Measurements from ENCODE around the gene GRIA1.

GRIA1 gene

DNA sequence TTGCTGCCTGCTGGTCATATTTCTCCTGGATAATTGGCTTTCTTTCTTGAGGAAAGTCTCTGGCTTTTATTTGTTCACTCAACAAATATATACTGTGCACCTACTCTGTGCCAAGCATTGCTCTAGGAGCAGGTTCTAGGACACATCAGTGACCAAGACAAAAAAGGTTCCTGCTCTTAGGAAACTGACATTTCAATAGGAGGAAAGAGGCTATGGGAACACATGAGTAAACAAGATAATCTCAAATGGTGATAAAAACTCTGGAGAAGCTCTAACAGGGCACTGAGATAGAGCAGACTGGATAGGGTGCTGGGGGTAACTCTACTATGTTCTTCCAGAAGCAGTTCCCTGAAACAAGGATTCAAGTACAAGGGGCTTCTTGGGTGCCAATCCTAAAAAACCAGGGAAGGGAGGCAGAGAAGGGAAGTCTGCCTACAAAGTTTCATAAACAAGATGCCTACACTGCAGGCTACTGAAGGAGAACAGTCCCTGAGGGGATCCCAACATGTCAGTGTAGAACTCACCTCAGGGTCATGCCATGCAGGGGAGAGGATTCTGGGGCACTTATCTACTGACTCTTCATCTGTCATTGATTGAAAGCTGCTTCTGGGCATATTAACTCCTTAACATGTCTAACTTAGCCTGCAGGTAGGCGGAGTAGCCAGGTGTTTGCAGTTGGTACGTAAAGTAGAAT, 181.3 kb downstream of the GRIA1 start:
- Histone ChIP-seq H3K4me1 (ENCODE audit: control insufficient read depth in 1 of 2, insufficient read depth in 2 of 2, low read length in 2 of 2) (no peaks in the 10 kb centered on the region), H3K27me3 (ENCODE audit: control insufficient read depth in 1 of 2, insufficient read depth in 2 of 2, low read length in 2 of 2) (no peaks in the 10 kb centered on the region), H3K27ac (ENCODE audit: low read depth, low read length) (no peak overlapping the region)

DNA sequence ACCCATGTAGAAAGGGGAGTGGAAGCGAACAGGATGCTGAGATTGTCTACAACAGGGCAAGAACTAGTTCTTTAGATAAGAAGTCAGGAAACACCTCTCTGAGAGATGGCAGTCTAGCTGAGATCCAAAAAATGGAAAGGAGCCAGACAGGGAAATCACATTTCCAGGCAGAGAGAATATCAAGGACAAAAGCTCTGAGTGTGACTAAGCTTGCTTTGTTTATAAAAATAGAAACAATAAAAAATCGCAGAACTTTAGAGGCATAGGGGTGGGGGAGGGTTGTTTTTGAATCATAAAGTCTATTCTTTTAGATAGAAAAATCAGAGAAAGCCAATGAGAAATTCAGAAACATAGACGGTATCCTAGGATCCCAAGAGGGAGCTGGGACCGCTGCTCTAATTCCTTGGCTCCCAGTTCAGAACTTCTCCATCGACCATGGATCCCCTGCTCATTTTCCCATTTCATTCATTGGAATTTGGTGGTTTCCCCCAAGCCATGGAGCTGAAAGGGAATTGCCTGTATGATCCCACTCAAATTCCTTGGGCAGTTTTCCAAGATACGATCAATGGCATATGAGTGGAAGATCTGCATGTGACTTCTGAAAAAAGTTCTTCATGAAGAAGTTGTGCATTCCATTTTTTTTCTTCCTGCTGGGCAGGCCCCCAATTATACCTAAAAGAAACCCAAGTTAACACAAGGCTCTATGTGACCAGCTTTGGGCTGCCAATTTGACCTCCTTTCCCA, 182.0 kb downstream of the GRIA1 start:
- Histone ChIP-seq H3K9me3 (ENCODE audit: control insufficient read depth in 1 of 2, low read length in 2 of 2) (no peaks in the 10 kb centered on the region), H3K27me3 (ENCODE audit: control insufficient read depth in 1 of 2, insufficient read depth in 2 of 2, low read length in 2 of 2) (no peaks in the 10 kb centered on the region), H3K4me3 (ENCODE audit: low read depth in 1 of 2, low read length in 2 of 2) (no peak overlapping the region), H3K9ac (ENCODE audit: low read depth in 1 of 2, low read length in 2 of 2) (no peak overlapping the region), H3K4me1 (ENCODE audit: control insufficient read depth in 1 of 2, insufficient read depth in 2 of 2, low read length in 2 of 2) (no peaks in the 10 kb centered on the region), H3K36me3 (ENCODE audit: control insufficient read depth in 1 of 2, insufficient read depth in 2 of 2, low read length in 2 of 2) (no peaks in the 10 kb centered on the region), H3K27ac (ENCODE audit: low read depth, low read length) (no peak overlapping the region)

More for the DNA sequence above, 181.3 kb downstream of the GRIA1 start:
- H3K36me3 ChIP-seq (ENCODE audit: control insufficient read depth in 1 of 2, insufficient read depth in 2 of 2, low read length in 2 of 2), result no peaks in the 10 kb centered on the region
- H3K9ac ChIP-seq (ENCODE audit: low read depth in 1 of 2, low read length in 2 of 2), result no peak overlapping the region
- no peaks in the 10 kb centered on the region for H3K9me3 ChIP-seq (ENCODE audit: control insufficient read depth in 1 of 2, low read length in 2 of 2)
- H3K4me3 ChIP-seq (ENCODE audit: low read depth in 1 of 2, low read length in 2 of 2), result no peak overlapping the region

DNA sequence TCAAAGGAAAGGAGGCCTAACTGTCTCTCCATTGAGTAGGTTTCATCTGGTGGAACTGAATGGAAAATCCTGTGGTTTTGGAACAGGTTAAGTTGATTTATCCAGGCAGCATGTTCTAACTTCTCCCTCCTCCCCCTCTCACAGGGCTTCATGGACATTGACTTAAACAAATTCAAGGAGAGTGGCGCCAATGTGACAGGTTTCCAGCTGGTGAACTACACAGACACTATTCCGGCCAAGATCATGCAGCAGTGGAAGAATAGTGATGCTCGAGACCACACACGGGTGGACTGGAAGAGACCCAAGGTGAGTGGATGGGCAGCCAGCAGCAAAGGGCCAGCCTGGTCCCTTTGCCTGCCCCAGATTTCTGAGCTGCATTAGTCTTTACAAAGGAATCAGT, 183.9 kb downstream of the GRIA1 start:
- H3K36me3 ChIP-seq (ENCODE audit: control insufficient read depth in 1 of 2, insufficient read depth in 2 of 2, low read length in 2 of 2), result no peaks in the 10 kb centered on the region
- no peaks in the 10 kb centered on the region for H3K9me3 ChIP-seq (ENCODE audit: control insufficient read depth in 1 of 2, low read length in 2 of 2)
- H3K9ac ChIP-seq (ENCODE audit: low read depth in 1 of 2, low read length in 2 of 2), result no peak overlapping the region
- no peaks in the 10 kb centered on the region for H3K27me3 ChIP-seq (ENCODE audit: control insufficient read depth in 1 of 2, insufficient read depth in 2 of 2, low read length in 2 of 2)
- no peak overlapping the region for H3K4me3 ChIP-seq (ENCODE audit: low read depth in 1 of 2, low read length in 2 of 2)
- H3K4me1 ChIP-seq (ENCODE audit: control insufficient read depth in 1 of 2, insufficient read depth in 2 of 2, low read length in 2 of 2), result no peaks in the 10 kb centered on the region
- H3K27ac ChIP-seq (ENCODE audit: low read depth, low read length), result no peak overlapping the region

DNA sequence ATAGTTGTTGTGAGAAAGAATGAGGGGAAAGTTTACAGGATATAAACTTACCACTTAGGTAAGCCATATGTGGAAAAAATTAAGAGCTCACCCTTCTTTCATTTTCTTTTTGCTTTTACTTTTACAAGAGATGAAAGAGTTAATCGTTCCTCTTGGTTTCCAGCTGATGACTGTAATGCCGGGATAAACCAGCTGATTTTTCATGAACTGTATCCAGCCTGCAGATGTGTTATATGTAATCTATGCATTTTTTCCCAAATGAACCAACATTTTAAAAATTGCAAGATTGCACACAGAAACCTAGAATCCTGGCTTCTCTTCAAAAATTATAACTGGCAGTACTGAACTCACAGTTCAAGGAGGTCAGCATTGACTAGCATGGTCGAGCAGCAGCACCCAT, 185.9 kb downstream of the GRIA1 start:
- Histone ChIP-seq H3K4me3 (ENCODE audit: low read depth in 1 of 2, low read length in 2 of 2) (no peak overlapping the region), H3K27ac (ENCODE audit: low read depth, low read length) (no peak overlapping the region), H3K9ac (ENCODE audit: low read depth in 1 of 2, low read length in 2 of 2) (no peak overlapping the region), H3K4me1 (ENCODE audit: control insufficient read depth in 1 of 2, insufficient read depth in 2 of 2, low read length in 2 of 2) (no peaks in the 10 kb centered on the region), H3K9me3 (ENCODE audit: control insufficient read depth in 1 of 2, low read length in 2 of 2) (no peaks in the 10 kb centered on the region), H3K36me3 (ENCODE audit: control insufficient read depth in 1 of 2, insufficient read depth in 2 of 2, low read length in 2 of 2) (no peaks in the 10 kb centered on the region), H3K27me3 (ENCODE audit: control insufficient read depth in 1 of 2, insufficient read depth in 2 of 2, low read length in 2 of 2) (no peaks in the 10 kb centered on the region)

DNA sequence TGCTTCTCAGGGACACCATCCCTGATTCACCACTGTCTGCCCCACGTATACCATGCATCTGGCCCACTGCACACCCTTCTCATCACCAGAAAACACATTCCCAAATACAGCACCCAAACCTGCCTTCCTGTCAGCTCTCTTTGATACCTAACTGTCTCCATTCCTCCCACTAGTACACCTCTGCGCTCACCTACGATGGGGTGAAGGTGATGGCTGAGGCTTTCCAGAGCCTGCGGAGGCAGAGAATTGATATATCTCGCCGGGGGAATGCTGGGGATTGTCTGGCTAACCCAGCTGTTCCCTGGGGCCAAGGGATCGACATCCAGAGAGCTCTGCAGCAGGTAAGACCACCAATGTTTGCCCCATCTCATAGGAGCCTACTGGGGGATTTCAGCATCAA, 186.4 kb downstream of the GRIA1 start:
- Histone ChIP-seq H3K27ac (ENCODE audit: low read depth, low read length) (no peak overlapping the region), H3K9ac (ENCODE audit: low read depth in 1 of 2, low read length in 2 of 2) (no peak overlapping the region), H3K9me3 (ENCODE audit: control insufficient read depth in 1 of 2, low read length in 2 of 2) (no peaks in the 10 kb centered on the region), H3K27me3 (ENCODE audit: control insufficient read depth in 1 of 2, insufficient read depth in 2 of 2, low read length in 2 of 2) (no peaks in the 10 kb centered on the region), H3K36me3 (ENCODE audit: control insufficient read depth in 1 of 2, insufficient read depth in 2 of 2, low read length in 2 of 2) (no peaks in the 10 kb centered on the region), H3K4me1 (ENCODE audit: control insufficient read depth in 1 of 2, insufficient read depth in 2 of 2, low read length in 2 of 2) (no peaks in the 10 kb centered on the region), H3K4me3 (ENCODE audit: low read depth in 1 of 2, low read length in 2 of 2) (no peak overlapping the region)

DNA sequence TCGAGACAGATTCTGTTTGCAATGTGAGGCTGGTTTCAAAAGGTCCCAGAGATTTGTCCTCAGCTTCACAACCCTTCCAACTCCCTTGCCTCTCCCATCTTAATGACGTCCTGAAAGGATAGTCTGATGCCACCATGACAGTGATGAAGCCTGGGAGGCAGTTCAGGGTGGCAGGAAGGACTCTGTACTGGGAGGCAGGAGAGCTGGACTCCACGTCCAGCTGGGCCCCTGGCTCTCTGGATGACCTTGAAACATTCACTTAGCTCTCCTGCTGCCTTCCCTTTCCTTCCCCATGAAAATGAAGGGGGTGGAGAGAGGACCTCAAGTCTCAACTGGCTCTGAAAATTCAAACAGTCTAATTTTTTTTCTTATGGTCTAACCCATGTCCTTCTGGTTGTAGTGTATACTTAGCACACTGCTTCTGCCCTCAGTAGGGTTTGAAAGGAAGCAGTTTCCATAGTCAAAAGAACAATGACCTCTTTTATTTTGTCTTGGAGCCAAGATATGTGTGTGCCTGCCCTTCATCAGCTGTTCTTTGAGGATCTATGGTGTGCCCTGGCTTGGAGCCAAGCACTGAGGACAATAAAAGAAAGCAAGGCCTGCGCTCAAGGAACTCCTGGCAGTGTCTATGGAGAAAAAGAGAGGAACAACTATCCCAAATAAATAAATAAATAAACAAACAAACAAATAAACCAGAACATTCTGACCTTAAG, 188.3 kb downstream of the GRIA1 start:
- Histone ChIP-seq H3K27me3 (ENCODE audit: control insufficient read depth in 1 of 2, insufficient read depth in 2 of 2, low read length in 2 of 2) (no peaks in the 10 kb centered on the region), H3K9me3 (ENCODE audit: control insufficient read depth in 1 of 2, low read length in 2 of 2) (no peaks in the 10 kb centered on the region), H3K4me1 (ENCODE audit: control insufficient read depth in 1 of 2, insufficient read depth in 2 of 2, low read length in 2 of 2) (no peaks in the 10 kb centered on the region), H3K4me3 (ENCODE audit: low read depth in 1 of 2, low read length in 2 of 2) (no peak overlapping the region), H3K36me3 (ENCODE audit: control insufficient read depth in 1 of 2, insufficient read depth in 2 of 2, low read length in 2 of 2) (no peaks in the 10 kb centered on the region), H3K9ac (ENCODE audit: low read depth in 1 of 2, low read length in 2 of 2) (no peak overlapping the region), H3K27ac (ENCODE audit: low read depth, low read length) (no peak overlapping the region)

DNA sequence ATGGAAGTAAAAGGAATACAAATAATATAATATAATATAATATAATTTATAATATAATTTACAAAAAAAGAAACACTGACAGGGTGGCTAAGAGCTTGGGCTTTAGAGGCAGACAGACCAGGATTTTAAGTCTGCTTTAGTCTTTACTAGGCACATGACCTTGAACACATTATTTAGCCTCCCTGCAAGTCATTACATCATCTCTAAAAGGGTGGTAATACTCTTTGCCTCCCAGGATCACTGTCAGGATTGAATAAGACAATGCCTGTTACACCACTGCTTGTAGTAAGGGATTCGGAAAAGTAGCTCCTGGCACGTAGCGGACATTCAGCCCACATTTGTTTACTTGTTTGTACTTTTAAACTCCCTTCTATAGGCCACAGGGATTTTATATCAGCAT, 199.8 kb downstream of the GRIA1 start:
- Histone ChIP-seq H3K9me3 (ENCODE audit: control insufficient read depth in 1 of 2, low read length in 2 of 2) (no peaks in the 10 kb centered on the region), H3K36me3 (ENCODE audit: control insufficient read depth in 1 of 2, insufficient read depth in 2 of 2, low read length in 2 of 2) (no peaks in the 10 kb centered on the region), H3K4me1 (ENCODE audit: control insufficient read depth in 1 of 2, insufficient read depth in 2 of 2, low read length in 2 of 2) (no peaks in the 10 kb centered on the region), H3K27ac (ENCODE audit: low read depth, low read length) (no peak overlapping the region), H3K4me3 (ENCODE audit: low read depth in 1 of 2, low read length in 2 of 2) (no peak overlapping the region), H3K9ac (ENCODE audit: low read depth in 1 of 2, low read length in 2 of 2) (no peak overlapping the region), H3K27me3 (ENCODE audit: control insufficient read depth in 1 of 2, insufficient read depth in 2 of 2, low read length in 2 of 2) (no peaks in the 10 kb centered on the region)

DNA sequence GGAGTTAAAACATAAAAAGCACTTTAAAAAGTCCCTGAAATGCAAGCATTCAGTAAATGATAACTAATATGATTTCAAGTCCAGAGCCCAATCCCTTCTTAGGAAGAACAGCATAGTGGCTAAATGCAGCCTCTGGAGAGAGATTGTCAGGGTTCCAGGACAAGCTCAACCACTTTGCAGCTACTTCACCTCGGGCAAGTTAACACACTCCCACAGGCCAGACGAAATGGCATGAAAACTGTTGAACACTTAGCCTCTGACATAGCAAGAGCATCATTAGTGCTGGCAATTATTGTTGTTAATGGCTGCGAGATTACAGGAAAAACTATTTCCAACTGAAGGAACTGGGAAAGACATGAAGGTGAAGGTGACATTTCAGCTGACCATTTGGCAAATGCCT, 205.8 kb downstream of the GRIA1 start:
- Histone ChIP-seq H3K9me3 (ENCODE audit: control insufficient read depth in 1 of 2, low read length in 2 of 2) (no peaks in the 10 kb centered on the region), H3K4me1 (ENCODE audit: control insufficient read depth in 1 of 2, insufficient read depth in 2 of 2, low read length in 2 of 2) (no peaks in the 10 kb centered on the region), H3K4me3 (ENCODE audit: low read depth in 1 of 2, low read length in 2 of 2) (no peak overlapping the region), H3K9ac (ENCODE audit: low read depth in 1 of 2, low read length in 2 of 2) (no peak overlapping the region), H3K27me3 (ENCODE audit: control insufficient read depth in 1 of 2, insufficient read depth in 2 of 2, low read length in 2 of 2) (no peaks in the 10 kb centered on the region), H3K27ac (ENCODE audit: low read depth, low read length) (no peak overlapping the region), H3K36me3 (ENCODE audit: control insufficient read depth in 1 of 2, insufficient read depth in 2 of 2, low read length in 2 of 2) (no peaks in the 10 kb centered on the region)

DNA sequence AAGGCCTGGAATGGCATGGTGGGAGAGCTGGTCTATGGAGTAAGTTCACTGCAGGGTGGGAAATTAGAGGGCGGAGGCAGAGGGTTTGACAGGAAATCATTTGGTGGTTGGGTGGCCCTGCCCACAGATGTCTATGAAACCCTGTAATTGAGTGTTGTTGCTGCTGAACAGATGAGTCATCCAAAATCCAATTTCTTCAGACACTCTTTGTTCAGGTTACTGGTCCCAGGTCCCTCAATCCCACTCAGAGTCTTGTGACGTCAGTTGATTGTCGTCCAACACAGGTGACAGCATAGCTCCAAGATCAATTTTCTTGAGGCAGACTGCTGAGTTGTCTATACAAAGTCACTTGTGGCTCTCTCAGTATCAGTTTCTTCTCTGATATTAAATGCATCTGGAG, 208.6 kb downstream of the GRIA1 start:
- Histone ChIP-seq H3K27me3 (ENCODE audit: control insufficient read depth in 1 of 2, insufficient read depth in 2 of 2, low read length in 2 of 2) (no peaks in the 10 kb centered on the region), H3K9ac (ENCODE audit: low read depth in 1 of 2, low read length in 2 of 2) (no peak overlapping the region), H3K9me3 (ENCODE audit: control insufficient read depth in 1 of 2, low read length in 2 of 2) (no peaks in the 10 kb centered on the region), H3K4me3 (ENCODE audit: low read depth in 1 of 2, low read length in 2 of 2) (no peak overlapping the region), H3K4me1 (ENCODE audit: control insufficient read depth in 1 of 2, insufficient read depth in 2 of 2, low read length in 2 of 2) (no peaks in the 10 kb centered on the region), H3K27ac (ENCODE audit: low read depth, low read length) (no peak overlapping the region), H3K36me3 (ENCODE audit: control insufficient read depth in 1 of 2, insufficient read depth in 2 of 2, low read length in 2 of 2) (no peaks in the 10 kb centered on the region)

DNA sequence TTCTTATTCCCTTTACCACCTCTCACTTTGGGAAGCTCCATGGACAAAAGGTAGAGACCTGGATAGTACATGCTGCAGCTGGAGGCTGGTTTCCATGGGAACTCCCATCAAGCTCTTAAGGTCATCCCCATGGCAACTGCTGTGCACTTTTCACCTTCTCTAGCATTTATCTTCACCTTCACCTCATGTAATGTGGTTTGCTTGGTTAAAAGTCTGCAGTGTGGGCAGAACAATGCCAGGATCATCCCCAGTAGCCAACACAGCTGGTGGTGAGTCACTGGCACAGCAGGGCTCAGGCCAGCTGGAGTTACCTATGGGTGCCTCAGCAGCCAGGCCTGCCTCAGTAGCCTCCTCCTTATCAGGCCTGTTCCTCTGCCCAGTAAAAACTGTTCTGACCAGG, 210.5 kb downstream of the GRIA1 start:
- H3K27me3 ChIP-seq (ENCODE audit: control insufficient read depth in 1 of 2, insufficient read depth in 2 of 2, low read length in 2 of 2), result no peaks in the 10 kb centered on the region
- no peaks in the 10 kb centered on the region for H3K36me3 ChIP-seq (ENCODE audit: control insufficient read depth in 1 of 2, insufficient read depth in 2 of 2, low read length in 2 of 2)
- H3K4me1 ChIP-seq (ENCODE audit: control insufficient read depth in 1 of 2, insufficient read depth in 2 of 2, low read length in 2 of 2), result no peaks in the 10 kb centered on the region
- no peak overlapping the region for H3K27ac ChIP-seq (ENCODE audit: low read depth, low read length)
- no peak overlapping the region for H3K4me3 ChIP-seq (ENCODE audit: low read depth in 1 of 2, low read length in 2 of 2)
- no peak overlapping the region for H3K9ac ChIP-seq (ENCODE audit: low read depth in 1 of 2, low read length in 2 of 2)
- H3K9me3 ChIP-seq (ENCODE audit: control insufficient read depth in 1 of 2, low read length in 2 of 2), result no peaks in the 10 kb centered on the region

Measured in duodenal mucosa (tissue), 2 donors.